Astrocyte (in vitro differentiated cells and primary cell): ENCODE data around the gene ACOT11.

Experiments
- EZH2 ChIP-seq: IDR thresholded peaks from 2 replicates; pipeline ENCODE4 v1.6.1; 2012; ENCODE audit warnings: mild to moderate bottlenecking, low read length, inconsistent platforms; ENCODE audit not compliant: insufficient read depth
- TF ChIP-seq, protein P1 (sequence below): IDR thresholded peaks from 2 replicates; pipeline ENCODE4 v1.5.1; 2011; ENCODE audit warnings: low read depth, mild to moderate bottlenecking, inconsistent platforms, low read length, moderate library complexity; ENCODE audit not compliant: insufficient read depth

DNA sequence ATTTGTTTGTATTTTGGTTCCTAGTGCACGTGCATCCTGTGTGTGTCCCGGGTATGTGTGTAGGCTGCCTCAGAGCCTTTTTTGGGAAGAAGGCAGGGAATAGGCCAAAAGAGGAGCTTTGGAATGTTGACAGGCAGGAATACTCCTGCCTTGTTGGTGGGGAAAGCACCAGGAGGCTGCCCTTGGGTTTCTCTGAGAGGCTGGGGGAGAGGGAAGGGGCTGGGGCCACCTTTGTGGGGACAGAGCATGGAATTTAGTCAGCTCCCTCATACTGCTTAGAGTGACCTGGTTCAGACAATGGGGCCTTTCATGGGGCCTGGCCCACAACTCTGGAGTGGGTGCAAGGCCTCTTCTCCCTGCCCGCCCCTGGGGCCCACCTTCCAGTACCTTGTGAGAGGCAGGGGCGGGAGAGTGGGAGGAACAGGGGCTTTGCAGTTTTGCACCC lies 31.3 kb downstream of the ACOT11 start:
- TF ChIP-seq, protein P1, sequence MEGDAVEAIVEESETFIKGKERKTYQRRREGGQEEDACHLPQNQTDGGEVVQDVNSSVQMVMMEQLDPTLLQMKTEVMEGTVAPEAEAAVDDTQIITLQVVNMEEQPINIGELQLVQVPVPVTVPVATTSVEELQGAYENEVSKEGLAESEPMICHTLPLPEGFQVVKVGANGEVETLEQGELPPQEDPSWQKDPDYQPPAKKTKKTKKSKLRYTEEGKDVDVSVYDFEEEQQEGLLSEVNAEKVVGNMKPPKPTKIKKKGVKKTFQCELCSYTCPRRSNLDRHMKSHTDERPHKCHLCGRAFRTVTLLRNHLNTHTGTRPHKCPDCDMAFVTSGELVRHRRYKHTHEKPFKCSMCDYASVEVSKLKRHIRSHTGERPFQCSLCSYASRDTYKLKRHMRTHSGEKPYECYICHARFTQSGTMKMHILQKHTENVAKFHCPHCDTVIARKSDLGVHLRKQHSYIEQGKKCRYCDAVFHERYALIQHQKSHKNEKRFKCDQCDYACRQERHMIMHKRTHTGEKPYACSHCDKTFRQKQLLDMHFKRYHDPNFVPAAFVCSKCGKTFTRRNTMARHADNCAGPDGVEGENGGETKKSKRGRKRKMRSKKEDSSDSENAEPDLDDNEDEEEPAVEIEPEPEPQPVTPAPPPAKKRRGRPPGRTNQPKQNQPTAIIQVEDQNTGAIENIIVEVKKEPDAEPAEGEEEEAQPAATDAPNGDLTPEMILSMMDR: no peak
- no peak for TF ChIP-seq EZH2
